Adipose tissue (tissue), 3 donors: ENCODE measurements around the gene MRPS14. TPM values are rescaled to one million over a fixed set of nuclear protein-coding genes. Genes with fewer than 3 reads are reported as not detected.
A peak's percentile ranks its signal among the peaks of the same experiment; 100 is the strongest.
"Not testable (repeated sequence)": the region's sequence is repeated elsewhere in the genome, so short reads cannot be mapped to it uniquely, and the experiment has no call there.

Experiments used
- H3K27ac ChIP-seq: one replicate; pipeline ENCODE4 v1.5.1; 2013; ENCODE audit warnings: low read depth, low read length
- WGBS, 3 donors: extraction: QIAGEN DNeasy Blood & Tissue Kit; methylation state at CpG; one replicate each; pipeline ENCODE4 v1.1.7; 2013; 5-methylcytosine and 5-hydroxymethylcytosine counted together
- polyA plus RNA-seq, 3 donors: library from polyadenylated mRNA; stranded (reverse); fragments of 200-250 nt; gene quantifications; one replicate each; pipeline ENCODE4 v1.2.3, GENCODE V29; 2013
- donor health status: healthy with polysubstance abuse.
- donor health status: Bipolar disorder and iron deficiency.
- donor health status: healthy.

MRPS14 gene
- polyA plus RNA-seq, 3 donors = 20.1 to 38.9 (median 27.0) TPM

- no peak overlapping the region for H3K27ac ChIP-seq
- 66 to 82% (median 72%) methylated on average over 2 of the region's 2 CpGs for WGBS, 3 donors
Observed at GRCh38 chr1:175034775-175035174, 11.6 kb upstream of the MRPS14 start.

DNA sequence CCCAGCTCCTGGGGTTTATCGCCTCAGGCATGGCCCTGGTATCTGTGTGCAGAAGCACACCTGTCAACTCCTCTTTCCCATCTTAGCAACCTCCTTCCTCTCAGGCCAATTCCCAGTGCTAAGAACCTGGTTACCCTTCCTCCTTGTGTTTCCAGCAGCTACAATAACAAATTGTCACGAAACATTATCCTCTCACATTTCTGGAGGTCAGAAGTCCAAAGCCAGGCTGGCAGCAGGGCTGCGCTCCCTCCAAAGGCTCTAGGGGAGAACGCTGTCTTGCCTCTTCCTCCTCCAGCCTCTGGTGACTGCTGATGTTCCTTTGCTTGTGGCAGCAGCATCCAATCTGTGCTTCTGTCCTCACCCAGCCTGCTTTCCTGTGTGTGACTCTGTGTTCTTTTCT lies 10.7 kb upstream of the MRPS14 start:
- no peak overlapping the region for H3K27ac ChIP-seq
- WGBS, 3 donors = 78 to 94% (median 88%) methylated on average over 4 of the region's 4 CpGs

DNA sequence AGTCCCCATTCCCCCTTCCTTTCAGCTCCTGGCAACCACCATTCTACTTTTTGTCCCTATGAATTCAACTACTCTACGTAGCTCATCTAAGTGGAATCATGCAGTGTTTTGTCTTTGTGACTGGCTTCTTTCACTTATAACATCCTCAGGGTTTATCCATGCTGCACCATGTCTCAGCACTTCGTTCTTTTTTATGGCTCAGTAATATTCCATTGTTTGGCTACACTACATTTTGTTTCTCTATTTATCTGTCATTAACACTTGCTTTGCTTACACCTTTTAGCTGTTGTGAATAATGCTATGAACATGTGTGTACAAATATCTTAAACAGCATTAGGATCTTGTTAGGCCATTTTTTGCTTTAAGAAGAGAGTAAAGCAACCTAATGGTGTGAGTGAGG lies 1.5 kb upstream of the MRPS14 start:
- H3K27ac ChIP-seq = no peak overlapping the region
- WGBS, 3 donors = 94 to 99% (median 97%) methylated on average over 2 of the region's 2 CpGs

DNA sequence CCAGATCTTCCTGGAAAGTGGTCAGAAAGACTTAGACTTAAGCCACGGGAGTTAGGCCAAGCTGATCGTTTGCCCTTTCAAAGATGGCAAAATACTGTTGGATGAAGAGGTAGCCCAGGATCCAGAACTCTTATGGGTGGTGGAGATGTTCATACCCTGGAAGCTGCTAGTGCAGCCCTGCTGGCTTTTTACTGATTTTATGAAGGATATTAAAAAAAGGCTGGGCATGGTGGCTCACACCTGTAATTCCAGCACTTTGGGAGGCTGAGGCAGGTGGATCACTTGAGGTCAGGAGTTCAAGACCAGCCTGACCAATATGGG lies 657 bp upstream of the MRPS14 start:
- H3K27ac ChIP-seq = not testable (repeated sequence)
- WGBS, 3 donors = 93 to 96% (median 93%) methylated on average over 2 of the region's 2 CpGs

- WGBS, 3 donors = 87 to 91% (median 88%) methylated on average over 3 of the region's 3 CpGs
- no peak overlapping the region for H3K27ac ChIP-seq
Observed at GRCh38 chr1:175019524-175019923, 3.7 kb downstream of the MRPS14 start.

- H3K27ac ChIP-seq = no peak overlapping the region
- 85 to 92% (median 89%) methylated on average over 4 of the region's 4 CpGs for WGBS, 3 donors
Observed at GRCh38 chr1:175015243-175015642, 8.0 kb downstream of the MRPS14 start.

DNA sequence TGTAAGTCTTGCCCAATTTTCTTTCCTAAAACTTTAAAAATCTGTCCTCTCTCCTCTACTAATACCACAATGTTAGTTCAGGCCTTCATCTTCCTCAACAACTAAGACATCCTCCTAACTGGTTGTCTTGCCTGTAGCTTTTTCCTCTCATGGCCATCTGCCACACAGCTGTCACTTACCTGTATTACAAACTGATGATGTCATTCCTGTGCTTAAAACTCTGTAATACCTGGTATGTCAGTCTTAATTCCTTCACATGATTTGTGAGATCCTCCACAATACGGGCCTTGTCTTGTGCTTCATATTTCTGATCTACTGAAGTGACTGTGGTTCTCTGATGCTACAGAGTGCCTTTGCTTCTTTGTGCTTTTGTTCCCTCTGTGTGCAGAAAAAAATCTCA lies 9.8 kb downstream of the MRPS14 start:
- H3K27ac ChIP-seq = no peak overlapping the region
- 59 to 93% (median 79%) methylated on average over 1 of the region's 1 CpG for WGBS, 3 donors

GRCh38 chr1:175009532-175009931 lies 13.7 kb downstream of the MRPS14 start:
- WGBS, 3 donors = 79 to 89% (median 80%) methylated on average over 10 of the region's 10 CpGs
- H3K27ac ChIP-seq = no peak overlapping the region

GRCh38 chr1:175005085-175005783 lies 18.0 kb downstream of the MRPS14 start:
- no peak overlapping the region for H3K27ac ChIP-seq
- 88 to 91% (median 89%) methylated on average over 8 of the region's 8 CpGs for WGBS, 3 donors

DNA sequence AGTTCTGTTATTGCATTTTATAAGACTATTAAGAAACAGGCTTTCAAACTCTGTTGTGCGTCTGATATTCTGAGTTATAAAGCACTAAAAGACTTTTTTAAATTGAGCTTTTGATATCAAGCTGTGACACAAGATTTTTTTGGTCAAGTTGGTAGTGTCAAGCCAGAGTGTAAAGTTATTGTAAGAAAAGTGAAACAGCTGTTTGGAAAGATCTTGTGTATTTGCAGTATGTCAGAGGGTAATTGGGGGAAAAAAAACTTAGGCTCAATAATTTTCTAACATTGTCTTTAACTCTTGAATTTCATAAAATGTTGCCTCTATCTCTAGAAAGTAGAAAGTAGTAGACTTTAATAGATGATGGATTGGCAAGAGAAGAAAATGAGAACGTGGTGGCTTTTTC lies 19.7 kb downstream of the MRPS14 start:
- WGBS, 3 donors = 54 to 71% (median 66%) methylated on average over 2 of the region's 2 CpGs
- no peak overlapping the region for H3K27ac ChIP-seq

DNA sequence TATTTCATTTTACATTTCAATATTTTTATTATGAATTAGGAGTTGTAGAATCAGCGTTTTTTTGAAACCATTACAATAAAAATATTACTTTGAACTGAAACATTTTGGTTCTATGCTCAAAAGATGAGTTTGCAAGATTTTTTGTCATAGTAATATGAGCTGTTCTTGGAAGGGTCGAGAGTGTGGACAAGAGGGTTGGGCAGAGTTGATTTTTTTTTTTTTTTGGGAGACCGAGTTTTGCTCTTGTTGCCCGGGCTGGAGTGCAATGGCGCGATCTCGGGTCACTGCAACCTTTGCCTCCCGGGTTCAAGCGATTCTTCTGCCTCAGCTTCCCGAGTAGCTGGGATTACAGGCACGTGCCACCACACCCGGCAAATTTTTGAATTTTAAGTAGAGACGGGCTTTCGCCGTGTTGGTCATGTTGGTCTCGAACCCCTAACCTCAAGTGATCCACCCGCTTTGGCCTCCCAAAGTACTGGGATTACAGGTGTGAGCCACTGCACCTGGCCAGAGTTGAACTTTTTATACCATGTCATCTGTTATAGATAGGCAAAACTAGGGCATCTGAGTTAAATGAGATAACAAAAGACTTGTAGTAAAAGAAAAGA lies 20.2 kb downstream of the MRPS14 start:
- no peak overlapping the region for H3K27ac ChIP-seq
- WGBS, 3 donors = 83 to 93% (median 84%) methylated on average over 17 of the region's 17 CpGs

- H3K27ac ChIP-seq = no peak overlapping the region
- WGBS, 3 donors = 4 to 9% (median 5%) methylated on average over 5 of the region's 5 CpGs
Observed at GRCh38 chr1:175000697-175001187, 22.5 kb downstream of the MRPS14 start.

DNA sequence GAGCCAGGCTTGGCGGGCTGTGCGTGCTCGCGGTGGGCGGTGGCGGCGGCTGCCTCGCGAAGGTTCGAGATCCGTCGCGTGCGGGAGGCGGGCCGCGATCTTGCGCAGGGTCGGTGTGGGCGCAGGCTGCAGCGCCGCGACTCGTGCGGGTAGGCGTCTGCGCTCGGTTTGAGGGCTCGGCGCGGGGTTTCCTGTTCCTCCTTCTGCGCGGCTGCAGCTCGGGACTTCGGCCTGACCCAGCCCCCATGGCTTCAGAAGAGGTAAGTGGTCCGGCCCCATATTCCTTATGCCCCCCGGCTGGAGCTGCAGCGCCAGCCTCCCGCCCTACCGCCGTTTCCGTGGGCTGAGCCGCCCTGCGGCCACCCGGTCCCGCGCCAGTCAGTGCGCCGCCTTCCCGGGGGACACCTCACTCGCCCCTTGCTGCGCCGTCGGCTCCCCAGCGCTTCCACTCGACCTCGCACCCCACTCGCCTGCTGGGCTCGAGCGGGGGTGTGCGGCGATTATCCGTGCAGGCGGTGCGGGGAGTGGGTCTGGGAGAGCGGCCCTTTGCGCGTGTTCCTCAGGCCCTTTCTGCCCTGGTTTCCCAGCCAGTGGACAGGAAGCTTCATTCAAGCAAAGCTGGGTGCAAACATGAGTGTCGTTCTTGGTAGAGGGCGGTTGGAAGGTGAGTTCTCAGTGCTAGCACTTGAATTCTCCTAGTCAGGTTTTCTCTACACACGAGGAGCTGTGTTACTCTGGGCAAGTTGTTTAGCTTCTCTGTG lies 23.1 kb downstream of the MRPS14 start, which contains the start of gene CACYBP:
Gene CACYBP, plus strand, starts transcription at position 12 of the 761 bp plus-strand sequence. Its CDS starts 234 bp downstream, at position 246.
- H3K27ac ChIP-seq = peak within 1 kb of the TSS; percentile 94
- WGBS, 3 donors = 0 to 1% (median 0%) methylated on average over 70 to 71 of the region's 71 CpGs

DNA sequence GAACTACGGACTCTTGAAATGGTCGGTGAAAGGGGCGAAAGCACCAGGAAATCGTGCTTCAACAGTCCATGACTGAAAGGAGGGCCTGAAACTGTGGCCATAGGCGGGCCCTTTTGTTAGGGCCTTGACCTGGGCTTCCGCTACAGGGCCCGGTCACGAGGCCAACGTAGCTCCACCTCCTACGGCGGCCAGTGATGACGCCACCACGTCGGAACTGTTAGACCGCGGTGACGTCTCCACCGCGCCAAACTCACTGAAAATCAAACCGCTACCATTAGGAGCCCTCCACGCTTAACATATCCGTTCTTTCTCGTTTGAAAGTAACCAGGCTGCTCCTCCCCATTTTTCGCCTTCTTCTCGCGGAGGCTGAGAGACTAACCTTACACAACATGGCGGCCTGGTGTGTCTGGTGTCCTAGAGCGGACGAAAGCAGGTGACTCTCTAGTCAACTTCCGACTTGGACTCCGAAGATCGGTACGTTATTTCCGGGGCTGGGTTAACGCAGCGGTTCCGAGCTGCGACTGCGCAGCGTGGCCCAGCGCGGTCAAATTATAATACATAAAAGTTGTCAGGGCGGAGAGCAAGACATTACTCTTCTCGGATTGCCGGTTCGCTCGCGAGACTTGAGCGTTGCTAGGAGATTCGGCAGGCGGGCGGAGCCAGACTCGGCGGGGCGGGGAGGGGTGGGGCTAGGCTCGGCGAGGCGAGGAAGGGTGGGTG lies 23.8 kb downstream of the MRPS14 start:
- H3K27ac ChIP-seq = peak overlapping the region; percentile 94
- WGBS, 3 donors = 0% methylated on average over 58 of the region's 58 CpGs

DNA sequence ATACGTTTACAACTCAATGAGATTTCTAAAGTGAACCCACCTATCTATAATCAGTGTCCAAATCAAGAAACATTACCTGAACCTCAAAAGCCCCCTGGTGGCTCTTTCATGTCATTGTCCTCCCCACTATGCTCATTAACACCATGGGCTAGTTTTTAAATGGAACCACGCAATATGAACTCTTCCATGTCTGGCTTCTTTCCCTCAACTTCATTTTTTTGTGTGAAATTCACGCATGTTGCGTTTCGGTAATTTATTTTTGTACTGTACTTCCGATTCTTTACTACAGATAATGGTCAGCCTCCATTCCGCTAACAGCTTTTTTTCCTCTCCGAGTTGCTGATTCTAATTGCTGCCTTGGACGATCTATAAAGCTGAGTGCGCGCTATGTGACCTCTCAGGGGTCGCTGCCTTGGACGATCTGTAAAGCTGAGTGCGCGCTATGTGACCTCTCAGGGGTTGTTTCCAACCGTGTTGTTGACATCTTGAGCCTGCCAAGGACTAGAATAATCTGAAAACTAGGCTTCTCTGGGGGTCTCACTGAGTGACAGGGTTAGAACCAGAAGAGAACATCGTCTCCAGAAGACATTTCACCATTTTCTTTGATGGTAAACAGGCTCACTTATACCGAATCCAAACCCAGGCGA lies 24.5 kb downstream of the MRPS14 start:
- 5 to 13% (median 13%) methylated on average over 19 of the region's 19 CpGs for WGBS, 3 donors
- peak overlapping the region; percentile 94 for H3K27ac ChIP-seq

DNA sequence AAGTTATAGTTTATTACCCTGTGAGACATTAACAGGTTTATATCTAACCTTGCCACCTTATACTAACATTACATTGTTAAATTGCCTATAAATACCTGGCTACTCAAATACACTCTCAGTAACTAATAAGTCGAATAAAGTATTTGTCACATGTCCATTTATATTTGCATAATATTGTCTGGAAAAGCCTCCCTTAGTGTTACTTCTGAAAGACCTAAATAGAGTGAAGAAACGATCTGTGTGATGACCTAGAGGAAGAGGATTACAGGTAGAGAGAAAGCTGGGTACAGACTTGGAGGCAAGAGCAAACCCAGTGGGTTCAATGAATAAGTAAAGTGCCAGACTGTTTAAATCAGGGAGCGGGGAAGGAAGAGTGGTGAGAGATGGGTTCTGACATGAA lies 26.2 kb downstream of the MRPS14 start:
- WGBS, 3 donors = 72 to 92% (median 84%) methylated on average over 3 of the region's 3 CpGs
- no peak overlapping the region for H3K27ac ChIP-seq

GRCh38 chr1:174996476-174996875 lies 26.7 kb downstream of the MRPS14 start:
- WGBS, 3 donors = 19 to 39% (median 33%) methylated on average over 1 of the region's 1 CpG
- no peak overlapping the region for H3K27ac ChIP-seq

- 88 to 89% (median 89%) methylated on average over 1 of the region's 1 CpG for WGBS, 3 donors
- no peak overlapping the region for H3K27ac ChIP-seq
Observed at GRCh38 chr1:174995916-174996315, 27.3 kb downstream of the MRPS14 start.
